ENCODE data around the gene SULT1C2. TPM values are rescaled to one million over a fixed set of nuclear protein-coding genes. Genes with fewer than 3 reads are reported as not detected.

Gene SULT1C2
- total RNA-seq (2014; rRNA removed; shearing (Covaris generic)) = not detected in 2 replicates

- Histone ChIP-seq H3K27me3 (no peaks in the 10 kb centered on the region), H3K27ac (no peak within 1 kb of the TSS), H3K4me1 (no peaks in the 10 kb centered on the region), H3K4me3 (no peak within 1 kb of the TSS), H3K9me3 (replicated peaks) (no peaks in the 10 kb centered on the region), H3K36me3 (no peaks in the 10 kb centered on the region)
- peak in 1 of 2 experiments; percentile 29 for DNase-seq
These were observed at the start of gene SULT1C2 for GRCh38 chr2:108288534-108289106. TSS of gene SULT1C2 (plus strand) at chr2:108288895. CDS start at chr2:108293668, 4,773 bp downstream.

GRCh38 chr2:108239786-108240185, 48.9 kb upstream of the SULT1C2 start, which contains the start of gene SULT1C3:
TSS of gene SULT1C3 (plus strand) at chr2:108239968. CDS start at chr2:108247195, 7,227 bp downstream.
- no peaks in the 10 kb centered on the region for H3K4me1 ChIP-seq
- H3K4me3 ChIP-seq = no peak within 1 kb of the TSS
- no peak for DNase-seq
- H3K9me3 ChIP-seq (replicated peaks) = no peaks in the 10 kb centered on the region; the same call in 1 of the 2 replicates
- H3K27ac ChIP-seq = no peak within 1 kb of the TSS
- no peaks in the 10 kb centered on the region for H3K27me3 ChIP-seq
- H3K36me3 ChIP-seq = no peaks in the 10 kb centered on the region

GRCh38 chr2:108240966-108241365, 47.7 kb upstream of the SULT1C2 start:
- Histone ChIP-seq H3K27me3 (no peaks in the 10 kb centered on the region), H3K36me3 (no peaks in the 10 kb centered on the region), H3K27ac (no peak overlapping the region), H3K9me3 (replicated peaks) (peaks cover 5% of the 10 kb centered on the region), H3K4me3 (no peak overlapping the region), H3K4me1 (no peaks in the 10 kb centered on the region)
- no peak for DNase-seq

GRCh38 chr2:108243566-108243965, 45.1 kb upstream of the SULT1C2 start:
- no peak for DNase-seq
- Histone ChIP-seq H3K4me1 (no peaks in the 10 kb centered on the region), H3K4me3 (no peak overlapping the region), H3K27me3 (no peaks in the 10 kb centered on the region), H3K9me3 (replicated peaks) (peaks cover 5% of the 10 kb centered on the region; the same call in 1 of the 2 replicates), H3K27ac (no peak overlapping the region), H3K36me3 (no peaks in the 10 kb centered on the region)

DNA sequence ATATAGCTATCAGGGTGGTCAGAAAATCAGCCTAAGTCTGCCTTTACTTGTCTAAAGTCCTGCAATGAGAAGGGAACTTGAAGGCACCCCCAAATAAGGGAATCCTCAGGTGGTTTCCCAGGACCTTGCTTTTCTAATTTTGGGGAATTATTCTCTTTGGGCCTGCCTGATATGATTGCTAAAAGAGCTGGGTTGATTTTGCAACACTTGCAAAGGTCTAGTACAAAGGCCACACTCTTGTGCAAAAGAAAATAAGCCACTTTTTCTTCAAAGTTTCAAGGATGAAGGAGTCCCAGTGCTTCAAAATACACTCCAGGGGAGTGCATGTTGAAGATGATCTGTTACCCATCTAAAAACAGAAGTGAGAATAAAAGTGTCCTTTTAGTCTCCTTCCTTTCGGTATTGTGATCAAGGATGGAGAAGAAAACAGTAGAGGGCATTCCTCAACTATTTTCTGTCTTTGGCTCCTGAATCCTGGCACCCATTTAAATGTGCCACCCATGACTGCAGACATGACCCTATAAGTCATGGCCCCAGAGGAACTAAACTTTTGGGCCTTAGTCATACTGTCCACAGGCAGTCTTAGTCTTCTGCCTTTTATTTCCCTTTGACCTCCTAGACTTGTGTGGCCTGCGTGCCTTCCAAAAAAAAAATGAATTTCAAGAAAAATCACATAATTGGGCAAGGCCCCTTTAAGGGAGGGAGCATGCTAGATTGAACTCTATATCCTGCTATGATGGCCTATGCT, 43.9 kb upstream of the SULT1C2 start:
- Histone ChIP-seq H3K27me3 (no peaks in the 10 kb centered on the region), H3K4me3 (no peak overlapping the region), H3K27ac (no peak overlapping the region), H3K9me3 (replicated peaks) (peaks cover 5% of the 10 kb centered on the region; the same call in 1 of the 2 replicates), H3K4me1 (no peaks in the 10 kb centered on the region), H3K36me3 (no peaks in the 10 kb centered on the region)
- DNase-seq = no peak

GRCh38 chr2:108253106-108253505, 35.6 kb upstream of the SULT1C2 start:
- no peak overlapping the region for H3K27ac ChIP-seq
- no peaks in the 10 kb centered on the region for H3K36me3 ChIP-seq
- H3K9me3 ChIP-seq (replicated peaks) = no peaks in the 10 kb centered on the region
- no peak for DNase-seq
- H3K27me3 ChIP-seq = no peaks in the 10 kb centered on the region
- H3K4me1 ChIP-seq = no peaks in the 10 kb centered on the region
- no peak overlapping the region for H3K4me3 ChIP-seq

DNA sequence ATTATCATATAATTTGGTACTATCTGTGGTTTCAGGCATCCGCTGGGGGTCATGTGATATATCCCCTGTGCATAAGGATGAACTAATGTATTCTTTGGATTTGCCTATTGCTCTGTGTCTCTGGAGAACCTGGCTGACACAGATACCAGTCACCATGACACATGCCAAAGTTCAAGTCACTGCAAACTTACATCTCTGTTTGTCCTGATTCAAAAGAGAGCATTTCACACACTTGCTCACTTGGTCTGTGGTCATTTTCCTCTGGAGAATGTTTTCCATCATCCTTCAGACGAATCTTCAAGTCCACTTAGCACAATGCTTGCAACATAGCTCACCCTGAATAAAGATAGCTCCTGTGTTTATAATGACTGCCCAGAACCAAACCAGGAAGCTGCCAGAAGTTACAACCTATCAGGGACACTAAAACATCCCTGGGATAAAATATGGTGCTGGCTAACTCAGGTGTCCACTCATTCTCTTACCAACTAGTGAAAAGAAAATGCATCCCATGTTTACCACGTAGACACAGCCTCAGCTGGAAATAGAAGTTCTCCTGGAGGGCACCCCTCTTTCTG, 30.9 kb upstream of the SULT1C2 start:
- H3K27me3 ChIP-seq = no peaks in the 10 kb centered on the region
- DNase-seq = no peak
- no peaks in the 10 kb centered on the region for H3K4me1 ChIP-seq
- H3K36me3 ChIP-seq = no peaks in the 10 kb centered on the region
- no peak overlapping the region for H3K27ac ChIP-seq
- no peaks in the 10 kb centered on the region for H3K9me3 ChIP-seq (replicated peaks)
- H3K4me3 ChIP-seq = no peak overlapping the region

- Histone ChIP-seq H3K27ac (no peak overlapping the region), H3K9me3 (replicated peaks) (no peaks in the 10 kb centered on the region), H3K27me3 (no peaks in the 10 kb centered on the region; the same call in 1 of the 2 replicates), H3K4me3 (no peak overlapping the region), H3K36me3 (no peaks in the 10 kb centered on the region), H3K4me1 (no peaks in the 10 kb centered on the region)
- DNase-seq = no peak
These were observed 27.9 kb upstream of the SULT1C2 start for GRCh38 chr2:108260773-108261172.

- DNase-seq = no peak
- H3K27me3 ChIP-seq = no peaks in the 10 kb centered on the region; the same call in 1 of the 2 replicates
- no peaks in the 10 kb centered on the region for H3K36me3 ChIP-seq
- H3K27ac ChIP-seq = no peak overlapping the region
- no peak overlapping the region for H3K4me3 ChIP-seq
- no peaks in the 10 kb centered on the region for H3K9me3 ChIP-seq (replicated peaks)
- no peaks in the 10 kb centered on the region for H3K4me1 ChIP-seq
These were observed 26.7 kb upstream of the SULT1C2 start for GRCh38 chr2:108262036-108262435.

GRCh38 chr2:108263401-108263800, 25.3 kb upstream of the SULT1C2 start:
- Histone ChIP-seq H3K27me3 (no peaks in the 10 kb centered on the region; the same call in 1 of the 2 replicates), H3K36me3 (no peaks in the 10 kb centered on the region), H3K4me3 (no peak overlapping the region), H3K9me3 (replicated peaks) (no peaks in the 10 kb centered on the region), H3K4me1 (no peaks in the 10 kb centered on the region), H3K27ac (no peak overlapping the region)
- DNase-seq = no peak

DNA sequence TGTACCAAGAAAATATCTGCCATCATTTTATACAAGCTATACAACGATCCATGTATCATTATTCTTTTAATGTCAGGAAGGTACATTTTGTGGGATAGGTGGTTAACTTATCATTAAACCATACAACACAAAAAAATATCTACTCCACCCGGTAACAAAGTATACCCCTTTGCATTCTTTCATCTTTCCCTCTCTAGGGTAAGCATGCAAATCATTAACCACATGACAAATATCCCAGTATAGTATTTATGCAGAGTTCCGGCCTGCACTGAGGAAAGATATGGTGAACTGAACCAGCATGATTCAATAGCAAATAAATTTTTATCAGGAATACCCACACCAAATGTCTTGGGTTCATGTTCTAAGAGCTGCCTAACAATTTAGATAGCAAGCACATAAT, 22.5 kb upstream of the SULT1C2 start:
- no peak overlapping the region for H3K4me3 ChIP-seq
- H3K9me3 ChIP-seq (replicated peaks) = no peaks in the 10 kb centered on the region
- H3K4me1 ChIP-seq = no peaks in the 10 kb centered on the region
- H3K27me3 ChIP-seq = no peaks in the 10 kb centered on the region; the same call in 1 of the 2 replicates
- no peak for DNase-seq
- H3K36me3 ChIP-seq = no peaks in the 10 kb centered on the region
- H3K27ac ChIP-seq = no peak overlapping the region

DNA sequence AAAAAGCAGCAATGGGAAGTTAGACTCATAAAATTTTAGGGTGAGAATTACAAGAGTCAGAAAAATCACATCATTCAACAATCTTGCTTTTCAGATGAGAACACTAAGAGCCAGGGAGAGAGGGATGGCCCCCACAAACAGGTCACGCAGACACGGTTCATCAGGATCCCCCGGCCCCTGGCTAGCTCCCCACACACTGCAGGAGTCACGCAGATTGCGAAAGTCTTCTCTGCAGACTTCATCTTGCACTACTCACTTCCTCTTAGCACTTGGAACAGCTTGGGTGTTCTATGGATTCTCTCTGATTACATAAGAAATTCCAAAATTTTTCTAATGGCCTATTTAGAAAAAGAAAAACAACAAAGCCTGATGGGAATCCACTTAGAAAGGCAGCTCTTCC, 21.6 kb upstream of the SULT1C2 start:
- Histone ChIP-seq H3K36me3 (no peaks in the 10 kb centered on the region), H3K4me3 (no peak overlapping the region), H3K27me3 (no peaks in the 10 kb centered on the region; the same call in 1 of the 2 replicates), H3K27ac (no peak overlapping the region), H3K4me1 (no peaks in the 10 kb centered on the region), H3K9me3 (replicated peaks) (no peaks in the 10 kb centered on the region)
- no peak for DNase-seq

- no peaks in the 10 kb centered on the region for H3K4me1 ChIP-seq
- no peak overlapping the region for H3K4me3 ChIP-seq
- no peaks in the 10 kb centered on the region for H3K9me3 ChIP-seq (replicated peaks)
- no peak overlapping the region for H3K27ac ChIP-seq
- no peak for DNase-seq
- H3K36me3 ChIP-seq = no peaks in the 10 kb centered on the region
- no peaks in the 10 kb centered on the region; the same call in 1 of the 2 replicates for H3K27me3 ChIP-seq
These were observed 20.7 kb upstream of the SULT1C2 start for GRCh38 chr2:108268001-108268400.

DNA sequence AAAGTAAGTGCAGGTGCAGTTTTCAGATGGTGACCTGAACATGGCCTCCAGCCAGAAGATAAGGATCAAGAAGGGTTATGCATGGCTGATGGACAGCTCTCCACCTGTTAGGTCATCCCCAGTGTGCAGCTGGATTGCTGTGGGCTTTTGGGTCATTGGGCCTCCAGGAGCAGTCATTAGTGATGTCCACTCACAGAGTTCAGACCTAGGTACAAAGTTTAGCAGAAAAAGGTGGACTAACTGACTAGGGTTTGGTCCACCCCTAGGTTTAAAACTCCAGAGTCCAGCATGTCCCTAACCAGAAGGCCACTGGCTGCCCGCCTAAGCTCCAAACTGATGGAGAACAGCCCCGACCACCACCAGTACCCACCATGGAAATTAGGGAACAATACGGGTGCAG, 18.3 kb upstream of the SULT1C2 start:
- no peaks in the 10 kb centered on the region for H3K9me3 ChIP-seq (replicated peaks)
- no peaks in the 10 kb centered on the region for H3K4me1 ChIP-seq
- H3K36me3 ChIP-seq = no peaks in the 10 kb centered on the region
- H3K27ac ChIP-seq = no peak overlapping the region
- no peaks in the 10 kb centered on the region for H3K27me3 ChIP-seq
- H3K4me3 ChIP-seq = no peak overlapping the region
- no peak for DNase-seq

- no peaks in the 10 kb centered on the region for H3K9me3 ChIP-seq (replicated peaks)
- no peak overlapping the region for H3K27ac ChIP-seq
- no peaks in the 10 kb centered on the region for H3K27me3 ChIP-seq
- H3K36me3 ChIP-seq = no peaks in the 10 kb centered on the region
- peak in 1 of 2 experiments; percentile 4 for DNase-seq
- H3K4me1 ChIP-seq = no peaks in the 10 kb centered on the region
- H3K4me3 ChIP-seq = no peak overlapping the region
These were observed 17.8 kb upstream of the SULT1C2 start for GRCh38 chr2:108270768-108271506.

All from SJCRH30 (cell line).